ENCODE results near the gene TFAP2A.

GRCh38 chr6:10429638-10430427 lies 15.0 kb upstream of the TFAP2A start:
- peak; percentile 21 to 56 for TF ChIP-seq CTCF (conservative IDR thresholded peaks at IDR 0.05 in 1 of 2, IDR thresholded peaks at IDR 0.05 in 1 of 2; ENCODE audit: low read depth in 1 of 2, low read length in 2 of 2)
- no peak for TF ChIP-seq EZH2 (IDR thresholded peaks at IDR 0.05; ENCODE audit: low read length, missing control alignments)

Data from fibroblast of lung (primary cell).